HG03457 (cell line): Measurements from ENCODE around the gene ANO1.

Source experiments
- ATAC-seq: cut with Tn5 transposase; IDR thresholded peaks from one replicate; pipeline ENCODE4 v1.9.1; 2021; ENCODE audit warnings: moderate number of reproducible peaks; ENCODE audit not compliant: unreplicated experiment

Gene ANO1

DNA sequence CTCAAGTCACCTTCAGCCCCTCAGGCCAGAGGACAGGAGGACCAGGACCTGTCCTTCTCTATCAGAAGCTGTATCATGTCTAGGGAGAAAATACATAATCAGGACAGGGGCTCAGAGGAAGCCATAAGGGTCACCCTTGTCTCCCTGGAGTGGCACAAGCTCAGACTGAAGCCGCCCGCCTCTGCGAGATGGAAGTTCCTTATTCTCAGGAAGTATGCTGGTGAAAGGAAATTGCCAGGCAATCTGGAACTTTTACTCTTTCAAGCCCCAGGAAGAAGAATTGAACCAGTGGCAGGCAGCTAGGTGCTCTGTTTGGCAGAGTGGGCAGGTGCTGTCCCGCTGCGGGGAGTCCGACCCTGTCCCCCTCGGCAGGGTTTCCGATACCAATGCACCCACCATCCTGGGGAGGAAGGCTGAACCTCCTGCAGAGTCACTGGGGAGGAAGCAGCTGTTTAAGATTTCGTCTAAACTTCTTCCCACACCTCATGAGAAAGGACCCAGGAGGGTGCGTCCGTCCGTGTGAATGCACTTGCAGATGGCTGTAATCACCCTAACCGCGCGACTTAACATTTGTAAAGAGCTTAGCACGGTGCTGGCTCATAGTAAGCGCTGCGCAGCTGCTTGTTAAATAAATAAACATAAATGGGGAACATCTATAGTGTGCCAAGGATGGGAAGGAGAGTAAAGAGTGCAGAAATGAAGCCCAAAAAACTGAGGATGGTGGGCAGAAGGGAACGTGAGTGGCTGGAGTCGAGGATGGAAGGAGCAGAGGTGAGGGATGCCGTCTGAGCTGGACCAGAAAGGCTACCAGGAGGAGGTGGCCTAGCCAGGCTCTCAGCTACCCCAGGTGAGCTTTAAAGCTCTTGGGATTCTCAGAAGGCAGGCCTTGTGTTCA lies 5.0 kb upstream of the ANO1 start:
- no peak for ATAC-seq

DNA sequence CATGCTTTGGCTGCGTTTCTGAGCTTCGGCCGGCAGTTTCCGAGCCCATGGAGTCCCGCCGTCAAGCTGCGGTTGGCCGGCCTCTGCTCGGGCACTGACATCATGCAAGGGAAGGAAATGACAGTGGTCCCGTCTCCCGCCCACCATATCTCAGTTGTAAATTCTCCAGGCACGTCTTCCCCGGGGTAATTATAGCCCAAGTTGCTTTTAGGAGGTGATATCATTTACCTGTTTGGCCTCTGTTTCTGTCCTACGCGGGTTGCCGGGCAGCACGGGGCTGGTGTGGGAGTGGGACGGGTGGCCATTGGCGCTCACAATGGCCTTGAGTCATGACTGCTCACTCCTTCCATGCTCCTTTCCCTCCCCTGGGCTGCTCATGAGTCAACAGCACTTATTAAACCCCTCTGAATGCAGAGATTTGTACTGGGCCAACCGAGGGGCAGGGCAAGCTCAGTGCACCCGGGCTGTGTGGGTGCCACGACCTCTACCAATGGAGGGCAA lies 4.2 kb upstream of the ANO1 start:
- ATAC-seq = no peak

DNA sequence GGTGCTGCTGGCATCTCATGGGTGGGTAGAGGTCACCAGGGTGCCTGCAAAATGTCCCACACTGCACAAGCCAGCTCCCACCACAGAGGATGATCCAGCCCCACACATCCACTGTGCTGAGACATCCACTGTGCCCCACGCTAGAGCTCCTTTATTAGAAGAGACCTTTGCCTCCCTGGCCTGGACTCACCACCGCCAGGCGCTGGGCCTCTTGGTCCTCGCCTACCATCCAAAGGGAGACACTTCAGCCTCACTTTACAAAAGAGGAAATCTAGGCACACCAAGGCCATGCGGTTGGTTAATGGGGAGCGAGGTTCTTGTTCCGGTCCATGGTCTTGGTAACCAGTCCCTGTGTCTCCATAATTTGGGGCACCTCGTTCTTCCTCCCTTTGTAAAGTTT lies 3.4 kb upstream of the ANO1 start:
- ATAC-seq = no peak

DNA sequence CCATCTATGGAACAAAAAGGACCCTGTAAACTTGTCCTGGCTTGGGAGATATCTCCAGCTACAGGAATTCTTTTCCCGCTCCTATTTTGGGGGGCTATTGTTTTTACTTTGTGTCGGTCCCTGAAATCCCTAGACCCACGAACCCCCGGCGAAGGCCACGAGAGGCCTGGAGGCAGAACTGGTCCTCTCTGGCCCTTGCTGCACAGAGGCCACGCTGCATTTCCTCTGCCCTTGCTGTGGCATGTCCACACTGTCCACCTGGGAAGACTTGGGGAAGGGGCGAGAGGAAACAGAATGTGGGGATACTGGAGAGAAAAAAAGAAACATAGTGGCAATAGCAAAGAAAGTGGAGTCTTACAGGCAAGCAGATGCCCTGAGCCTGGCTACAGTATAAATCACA lies 2.3 kb upstream of the ANO1 start:
- ATAC-seq = no peak

DNA sequence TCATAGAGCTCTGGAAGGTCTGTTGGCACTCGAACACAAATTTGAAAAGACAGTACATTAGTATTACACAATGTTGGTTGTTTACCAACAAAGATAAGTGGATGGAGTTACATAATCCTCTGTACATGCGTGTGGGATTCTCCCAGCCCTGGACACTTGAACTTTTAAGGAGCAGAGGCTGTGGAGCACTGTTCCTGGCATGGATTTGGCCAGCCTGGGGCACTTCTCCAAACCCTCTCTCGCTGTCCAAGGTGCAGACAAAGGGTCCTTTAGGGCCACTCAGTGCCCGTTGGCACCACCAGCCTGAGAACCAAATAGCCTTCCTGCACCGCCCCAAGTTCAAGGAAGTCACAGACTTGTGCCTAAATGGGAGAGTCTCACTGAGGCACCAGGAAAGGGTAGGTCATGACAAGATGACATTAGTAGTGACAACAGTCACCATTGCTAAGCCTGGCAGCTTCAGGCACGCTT lies 1.6 kb upstream of the ANO1 start:
- ATAC-seq = no peak

DNA sequence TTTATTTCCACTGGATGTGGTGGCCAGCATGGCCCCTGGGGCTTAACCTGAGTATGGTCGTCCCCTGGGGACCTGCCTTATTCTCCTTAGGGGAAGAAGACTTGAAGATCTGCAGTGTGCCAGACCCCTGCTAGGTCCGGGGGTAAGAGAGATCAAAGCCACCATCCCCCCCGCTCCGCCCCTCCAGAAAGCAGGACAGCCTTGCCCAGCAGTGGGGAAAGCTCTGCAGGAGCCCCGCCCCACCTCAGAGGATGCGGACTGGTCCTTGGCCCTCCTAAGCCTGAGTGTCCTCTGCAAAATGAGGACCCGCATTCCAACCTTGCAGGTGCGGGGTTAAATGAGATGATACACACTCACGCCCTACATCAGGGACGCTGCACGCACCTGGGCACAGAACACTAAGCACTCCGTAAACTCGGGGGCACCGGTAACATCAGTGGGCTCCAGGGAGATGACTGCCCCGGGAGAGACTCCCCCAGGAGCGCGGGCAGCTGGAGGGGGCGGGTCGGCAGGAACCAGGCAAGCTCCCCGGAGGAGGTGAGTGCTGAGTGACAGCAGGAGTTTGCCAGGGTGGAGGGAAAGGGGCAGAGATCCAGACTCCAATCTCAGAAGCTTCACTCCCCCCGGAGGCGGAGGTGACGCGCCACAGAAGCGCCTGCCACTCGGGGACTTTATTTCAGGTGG lies 564 bp upstream of the ANO1 start:
- ATAC-seq = no peak

DNA sequence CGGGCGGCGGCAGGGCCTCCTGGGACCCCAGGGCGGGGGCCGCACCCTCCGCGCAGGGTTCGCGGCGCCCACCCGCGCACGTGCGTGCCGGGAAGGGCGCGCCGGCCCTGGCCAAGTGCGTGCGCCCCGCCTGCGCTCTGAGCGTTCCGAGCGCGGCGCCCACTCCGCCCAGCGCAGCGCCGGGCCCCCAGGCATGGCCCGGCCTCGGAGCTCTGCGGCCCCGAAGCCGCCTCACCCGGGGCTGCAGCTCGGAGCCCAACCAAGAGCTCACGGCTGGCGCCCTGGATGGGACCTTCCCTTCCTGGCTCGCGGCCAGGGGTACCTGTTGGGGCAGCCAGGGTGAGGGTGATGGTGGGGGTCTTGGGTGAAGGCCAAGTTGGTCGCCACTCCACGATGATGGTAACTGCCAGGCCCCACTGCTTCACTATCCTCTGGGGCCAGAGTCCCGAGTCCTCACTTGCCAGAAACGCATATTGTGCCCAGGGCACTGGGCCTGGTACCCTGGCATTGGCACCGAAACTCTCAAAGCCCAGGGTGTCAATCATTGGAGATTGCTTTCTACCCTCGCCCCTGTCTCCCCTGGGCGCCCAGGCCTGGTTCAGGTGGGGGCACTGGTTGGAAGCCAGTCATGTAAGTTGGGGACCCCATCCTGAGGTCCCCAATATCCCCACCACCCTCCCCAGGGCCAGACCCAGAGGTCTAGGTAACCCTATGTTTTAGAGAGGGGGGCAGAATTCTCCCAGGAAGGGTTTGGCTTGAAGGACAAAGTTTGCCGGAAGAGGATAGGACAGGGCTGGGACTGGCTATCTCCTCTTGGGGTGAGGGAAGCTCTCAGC lies 882 bp downstream of the ANO1 start:
- ATAC-seq = no peak

DNA sequence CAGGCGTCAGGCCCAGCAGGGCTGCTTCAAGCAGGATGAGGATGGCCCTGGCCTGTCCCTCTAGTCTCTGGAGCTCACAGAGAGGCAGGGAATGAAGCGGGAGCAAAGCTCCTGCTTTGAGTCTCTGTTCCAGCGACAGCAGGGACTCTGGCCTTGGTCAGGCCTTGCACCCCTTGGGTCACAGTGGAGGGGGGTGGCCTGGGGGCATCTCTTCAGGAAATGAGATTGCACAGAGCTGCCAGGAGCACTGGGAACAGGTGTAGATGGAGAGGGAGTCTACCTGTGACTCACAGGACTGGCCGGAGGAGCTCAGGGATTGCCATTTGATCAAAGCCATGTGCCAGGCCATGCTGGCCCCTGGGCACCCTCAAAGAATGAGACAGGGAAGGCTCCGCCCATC lies 1.6 kb downstream of the ANO1 start:
- ATAC-seq = no peak

GRCh38 chr11:70080763-70081162 lies 2.6 kb downstream of the ANO1 start:
- ATAC-seq = no peak

- no peak for ATAC-seq
These were observed 4.7 kb downstream of the ANO1 start for GRCh38 chr11:70082829-70083228.

DNA sequence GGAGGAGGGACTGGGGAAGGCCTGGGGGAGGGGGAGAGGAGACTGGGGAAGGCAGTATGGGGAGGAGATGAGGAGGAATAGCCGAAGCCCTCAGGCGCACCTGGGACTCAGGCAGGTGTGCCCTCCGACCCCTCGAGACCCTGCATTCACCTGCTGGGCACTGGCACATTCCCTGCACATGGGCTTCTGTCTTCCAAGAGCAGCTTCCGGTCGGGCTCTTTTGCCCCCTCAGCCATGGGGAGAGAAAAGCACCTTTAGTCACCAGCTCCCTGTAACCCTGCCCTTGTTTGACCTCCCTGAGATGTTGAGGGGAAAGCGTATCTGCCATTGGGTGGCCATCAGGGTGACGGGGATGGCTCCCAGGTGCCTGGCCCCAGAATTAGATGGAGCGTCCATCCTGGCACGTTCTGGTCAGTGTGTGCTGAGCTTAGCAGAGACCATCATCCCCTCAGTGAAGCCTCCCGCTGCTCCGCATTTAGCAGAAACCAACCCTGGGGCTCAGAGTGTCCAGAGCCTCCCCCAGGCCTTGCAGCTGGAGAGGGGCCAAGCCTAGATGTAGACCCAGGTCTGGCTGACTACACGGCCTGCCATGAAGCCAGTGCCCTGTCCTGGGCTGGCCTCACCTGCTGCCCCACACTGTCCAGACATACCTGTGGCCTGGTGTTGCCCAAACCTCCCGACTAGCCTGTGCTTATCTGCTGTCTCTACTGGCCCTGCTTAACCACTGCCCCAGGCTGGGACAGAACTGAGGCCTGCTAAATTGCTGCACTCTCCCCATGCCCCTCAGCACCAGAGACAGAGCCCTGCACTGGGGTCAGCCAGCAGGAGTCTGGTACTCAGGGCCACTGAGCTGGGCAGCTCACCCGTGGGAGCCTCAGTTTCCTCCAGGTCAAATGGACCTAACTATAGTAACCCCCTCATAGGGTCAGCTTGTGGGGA lies 6.2 kb downstream of the ANO1 start:
- no peak for ATAC-seq

DNA sequence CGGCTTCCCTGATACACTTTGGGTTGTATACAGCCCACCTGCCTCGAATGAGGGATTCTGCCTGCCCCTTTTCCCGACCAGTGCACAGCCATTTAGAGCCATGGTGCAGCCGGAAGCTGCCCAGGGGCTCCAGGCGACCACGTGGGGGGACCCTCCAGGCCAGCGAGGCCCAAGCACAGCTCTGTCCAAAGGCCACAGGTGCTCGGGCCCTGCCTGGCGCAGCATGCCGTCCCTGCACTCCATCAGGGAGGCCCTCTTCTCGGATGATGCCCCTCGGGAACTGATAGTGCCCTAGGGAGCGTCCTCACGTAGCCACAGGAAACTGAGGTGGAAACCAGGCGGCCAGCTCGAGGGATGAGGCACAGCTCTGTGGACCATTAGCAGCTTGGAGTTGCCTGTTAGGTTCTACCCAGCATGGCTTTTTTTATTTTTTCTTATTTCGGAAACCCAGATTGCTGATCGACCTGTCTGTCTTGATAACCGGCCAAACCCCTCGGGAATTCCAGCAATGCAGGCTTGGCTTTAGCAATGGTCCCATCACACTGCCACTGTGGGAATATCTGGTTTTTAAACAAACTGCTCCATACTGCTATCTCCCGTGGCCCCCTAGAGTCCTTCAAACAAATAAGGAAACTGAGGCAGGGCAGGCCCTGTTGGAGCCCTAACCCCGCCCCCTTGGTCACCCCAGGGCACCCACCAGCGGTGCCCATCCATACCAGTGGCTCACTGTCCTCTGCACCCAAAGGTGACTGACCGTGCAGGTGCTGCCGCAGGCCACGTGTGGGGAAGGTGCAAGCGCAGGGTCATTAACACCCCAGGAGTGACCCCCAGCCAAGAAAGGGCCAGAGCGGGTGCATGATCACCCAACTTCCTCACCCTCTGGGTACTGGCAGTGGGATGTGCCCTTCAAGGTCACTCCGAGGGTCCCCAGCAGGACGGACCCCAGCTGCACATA lies 8.0 kb downstream of the ANO1 start:
- ATAC-seq = no peak

DNA sequence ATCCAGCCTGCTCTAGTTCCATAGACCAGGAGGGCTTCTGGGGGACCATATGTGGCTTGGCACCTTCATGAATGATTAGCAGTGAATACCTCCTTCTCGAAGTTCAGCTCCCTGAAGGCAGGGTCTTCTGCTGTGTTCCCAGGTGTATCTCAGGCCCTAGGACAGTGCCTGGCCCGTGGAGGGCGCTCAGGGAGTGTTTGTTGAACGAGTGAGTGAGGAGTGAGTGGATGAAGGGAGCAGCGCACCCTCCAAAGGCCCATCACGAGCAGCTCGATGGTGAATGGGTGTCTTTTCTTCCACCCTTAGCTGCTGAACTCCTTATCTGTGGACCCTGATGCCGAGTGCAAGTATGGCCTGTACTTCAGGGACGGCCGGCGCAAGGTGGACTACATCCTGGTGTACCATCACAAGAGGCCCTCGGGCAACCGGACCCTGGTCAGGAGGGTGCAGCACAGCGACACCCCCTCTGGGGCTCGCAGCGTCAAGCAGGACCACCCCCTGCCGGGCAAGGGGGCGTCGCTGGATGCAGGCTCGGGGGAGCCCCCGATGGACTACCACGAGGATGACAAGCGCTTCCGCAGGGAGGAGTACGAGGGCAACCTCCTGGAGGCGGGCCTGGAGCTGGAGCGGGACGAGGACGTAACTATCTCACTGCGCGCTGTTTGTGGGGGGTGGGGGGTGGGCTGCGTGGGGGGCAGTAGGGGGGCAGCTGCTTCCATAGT lies 9.5 kb downstream of the ANO1 start:
- ATAC-seq = no peak

GRCh38 chr11:70088735-70089250 lies 10.7 kb downstream of the ANO1 start:
- no peak for ATAC-seq

DNA sequence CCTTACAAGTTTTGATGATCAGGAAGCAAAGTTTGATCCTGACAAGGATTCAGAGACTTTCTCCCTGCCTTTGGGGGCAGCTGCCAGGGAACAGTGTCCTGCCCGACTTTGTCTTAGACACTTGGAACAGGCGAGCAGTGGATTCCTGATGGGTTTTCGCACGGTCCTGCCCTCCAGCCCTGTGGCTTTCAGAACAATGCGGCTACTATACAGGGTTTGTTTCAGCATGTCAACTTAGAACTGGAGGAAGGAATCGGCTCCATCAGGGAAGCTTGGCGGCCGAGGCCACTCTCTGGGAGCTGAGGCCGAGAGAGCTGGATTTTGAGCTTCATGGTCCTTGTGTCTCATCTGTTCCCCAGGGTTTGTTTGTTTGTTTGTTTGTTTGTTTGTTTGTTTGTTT lies 11.5 kb downstream of the ANO1 start:
- ATAC-seq = no peak

DNA sequence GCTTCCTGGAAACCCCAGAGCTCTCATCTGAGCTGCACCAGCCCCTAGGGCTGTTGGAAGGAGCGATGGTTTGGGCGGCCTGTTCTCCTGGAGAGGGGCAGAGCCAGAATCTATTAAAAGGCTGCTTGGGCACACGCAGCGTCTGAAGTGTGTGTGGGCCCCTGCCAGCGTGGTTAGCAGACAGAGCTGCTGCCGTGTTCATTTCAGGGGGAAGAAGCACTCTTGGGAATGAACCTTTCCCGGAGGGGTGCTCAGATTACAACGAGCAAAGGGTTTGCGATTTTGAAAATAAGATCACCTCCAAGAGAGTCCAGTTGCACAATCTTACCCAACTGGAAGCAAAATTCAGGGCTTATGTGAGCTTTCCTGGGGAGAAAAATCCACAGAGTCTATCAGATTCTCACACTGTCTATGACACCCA lies 12.9 kb downstream of the ANO1 start:
- ATAC-seq = no peak

GRCh38 chr11:70091638-70092037 lies 13.5 kb downstream of the ANO1 start:
- ATAC-seq = no peak
